H1 (cell line): ENCODE measurements around the gene TMEM130. TPM values are rescaled to one million over a fixed set of nuclear protein-coding genes. Genes with fewer than 3 reads are reported as not detected.

Experiments used
- HDAC2 ChIP-seq, 2 experiments: fragments of 300-600 bp in 1 of 2; sonication (generic) in 1 of 2; IDR thresholded peaks; 2 replicates each; pipeline ENCODE4 v1.6.1; 2011 to 2012; ENCODE audit warnings: low read depth in 2 of 2, low read length in 2 of 2, mild to moderate bottlenecking in 2 of 2, moderate library complexity in 2 of 2, borderline replicate concordance in 1 of 2, inconsistent platforms in 1 of 2
- polyA plus RNA-seq, 7 experiments: library from polyadenylated mRNA; depleted of rRNA in 3 of 7; stranded (reverse) in 5 of 7; unstranded in 2 of 7; fragments of >200 nt in 5 of 7; fragments of 200-250 nt in 2 of 7; gene quantifications; 1 replicate in 5 of 7; 2 replicates in 1 of 7; 4 replicates in 1 of 7; pipeline versions ENCODE4 v1.2.1 to v1.2.3, GENCODE V29; 2011 to 2013; ENCODE audit warnings: missing spikeins in 2 of 7, mixed read lengths in 2 of 7
- total RNA-seq: library from RNA; stranded (reverse); fragmentation: NEBNext Ultra II Directional; extraction: Animal tissue kit (Norgen Biotek cat#: 25700); gene quantifications from 2 replicates; pipeline ENCODE4 v1.2.1, GENCODE V29; 2021

Gene TMEM130
- total and polyA plus RNA-seq, 2 of the 8 experiments (the other 6 are each of a cell fraction or from before 2014, with no cell fraction given) = 2.9 to 6.6 TPM

DNA sequence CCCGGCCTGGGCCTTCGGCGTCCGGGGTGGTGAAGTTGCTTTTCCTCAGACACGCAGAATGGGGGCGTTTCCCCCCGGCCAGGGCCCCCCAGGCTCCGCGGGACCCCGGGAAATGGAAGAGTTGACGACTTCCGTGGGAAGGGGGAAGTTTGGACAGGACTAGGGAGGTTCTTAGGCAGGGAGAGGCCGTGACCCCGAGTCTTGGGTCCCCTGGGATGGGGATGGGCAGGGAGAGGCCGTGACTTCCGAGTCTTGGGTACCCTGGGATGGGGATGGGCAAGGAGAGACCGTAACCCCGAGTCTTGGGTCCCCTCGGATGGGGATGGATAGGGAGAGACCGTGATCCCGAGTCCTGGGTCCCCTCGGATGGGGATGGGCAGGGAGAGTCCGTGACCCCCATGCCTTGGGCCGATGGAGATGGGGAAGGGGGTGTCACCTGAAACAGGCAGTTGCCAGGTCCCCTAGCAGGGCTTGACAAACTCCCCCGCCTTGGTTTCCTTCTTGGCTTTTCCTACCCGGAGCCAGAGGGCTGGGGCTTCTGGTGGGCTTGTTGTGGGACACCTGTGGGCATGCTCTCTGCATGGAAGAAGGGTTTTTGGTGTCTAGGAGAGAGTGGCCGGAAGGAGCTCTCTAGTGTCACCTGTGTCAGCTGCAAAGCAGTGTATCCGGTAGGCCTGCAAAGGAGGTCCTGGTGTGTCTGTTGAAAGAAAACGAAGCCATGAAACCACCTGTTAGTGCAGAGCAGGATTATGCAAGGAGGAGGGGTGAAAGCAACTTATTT is 9.6 kb upstream of the TMEM130 start (continued):
- TF ChIP-seq HDAC2 (IDR thresholded peaks at IDR 0.05; ENCODE audit: borderline replicate concordance in 1 of 2, low read depth in 2 of 2, low read length in 2 of 2) = 0 out of 4 replicates have a peak, but pooled peaks of 1 of the 2 experiments have one; percentile 55
